ENCODE measurements around the gene CALHM4. TPM values are rescaled to one million over a fixed set of nuclear protein-coding genes. Genes with fewer than 3 reads are reported as not detected.

The CALHM4 gene
- total and polyA plus RNA-seq, 3 donors from 2014 or later: 0.25 to 1.2 TPM; not detected in 1

DNA sequence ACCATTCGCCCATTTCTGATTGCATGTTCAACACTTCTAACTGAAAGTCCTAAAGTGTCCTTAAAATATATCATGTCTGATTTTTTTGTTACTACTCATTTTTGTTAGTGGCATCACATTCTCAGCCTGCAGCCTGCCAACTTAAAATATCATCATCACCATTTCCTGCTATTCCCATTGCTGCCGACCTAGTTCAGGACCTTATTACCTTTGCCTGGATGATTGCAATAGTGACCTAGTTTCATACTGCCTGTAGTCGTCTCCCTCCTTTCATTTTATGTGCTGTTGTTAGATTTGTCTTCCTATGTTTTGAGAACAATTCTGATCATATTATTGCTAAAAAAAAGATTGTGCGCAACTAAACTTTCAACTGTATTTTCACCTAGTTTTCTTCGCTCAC, 23.9 kb downstream of the CALHM4 start:
- no peak for TF ChIP-seq CTCF (IDR thresholded peaks at IDR 0.05)
- no peak for TF ChIP-seq POLR2A (IDR thresholded peaks at IDR 0.05)
- intact Hi-C loops (cut with DNase I; ENCODE audit: low total_unique reads): no loop called here
- no peaks in the 10 kb centered on the region for H3K36me3 ChIP-seq (ENCODE audit: low read depth, missing control alignments)
- H3K27ac ChIP-seq: no peak overlapping the region
- H3K9me3 ChIP-seq: no peaks in the 10 kb centered on the region
- DNase-seq: no peak
- H3K4me1 ChIP-seq: peaks cover 4% of the 10 kb centered on the region
- no peaks in the 10 kb centered on the region for H3K27me3 ChIP-seq
- 74 to 85% methylated on average over 5 of the region's 5 CpGs for WGBS, 2 donors
- H3K4me3 ChIP-seq: no peak overlapping the region

DNA sequence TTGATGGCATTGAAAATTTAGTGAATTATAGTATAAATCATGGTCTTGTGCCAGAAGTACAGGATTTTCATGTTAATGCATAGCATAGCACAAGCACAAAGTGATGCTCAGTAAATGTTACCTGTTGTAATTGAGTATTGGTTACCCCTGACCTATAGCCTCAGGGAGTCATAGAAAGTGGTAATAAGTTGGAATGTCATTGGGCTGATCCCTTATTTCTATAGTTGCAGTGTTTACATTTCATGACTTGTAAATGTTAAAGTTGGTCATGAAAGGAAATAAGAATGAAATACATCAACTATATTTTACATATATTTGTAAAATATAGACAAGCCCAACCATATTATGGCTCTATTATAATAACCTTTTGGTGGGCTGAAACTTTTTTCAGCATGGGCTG, 24.8 kb downstream of the CALHM4 start:
- H3K36me3 ChIP-seq (ENCODE audit: low read depth, missing control alignments): no peaks in the 10 kb centered on the region
- no peaks in the 10 kb centered on the region for H3K4me1 ChIP-seq
- no peak for DNase-seq
- TF ChIP-seq POLR2A (IDR thresholded peaks at IDR 0.05): no peak
- H3K9me3 ChIP-seq: no peaks in the 10 kb centered on the region
- no peaks in the 10 kb centered on the region for H3K27me3 ChIP-seq
- H3K27ac ChIP-seq: no peak overlapping the region
- no peak overlapping the region for H3K4me3 ChIP-seq
- intact Hi-C loops (cut with DNase I; ENCODE audit: low total_unique reads): no loop called here

- DNase-seq: no peak
- Histone ChIP-seq H3K9me3 (no peaks in the 10 kb centered on the region), H3K4me3 (no peak overlapping the region), H3K36me3 (ENCODE audit: low read depth, missing control alignments) (no peaks in the 10 kb centered on the region), H3K27me3 (no peaks in the 10 kb centered on the region), H3K4me1 (no peaks in the 10 kb centered on the region), H3K27ac (no peak overlapping the region)
- TF ChIP-seq POLR2A (IDR thresholded peaks at IDR 0.05): no peak
- no peak for TF ChIP-seq CTCF (IDR thresholded peaks at IDR 0.05)
- WGBS, 2 donors: 100% methylated on average over 1 of the region's 1 CpG
- intact Hi-C loops (cut with DNase I; ENCODE audit: low total_unique reads): no loop called here
Measured at GRCh38 chr6:116579143-116579542, 25.6 kb downstream of the CALHM4 start.

GRCh38 chr6:116580198-116580597, 26.6 kb downstream of the CALHM4 start:
- Histone ChIP-seq H3K4me1 (no peaks in the 10 kb centered on the region), H3K27me3 (no peaks in the 10 kb centered on the region), H3K36me3 (ENCODE audit: low read depth, missing control alignments) (no peaks in the 10 kb centered on the region), H3K9me3 (no peaks in the 10 kb centered on the region), H3K27ac (no peak overlapping the region), H3K4me3 (no peak overlapping the region)
- no peak for TF ChIP-seq CTCF (IDR thresholded peaks at IDR 0.05)
- no peak for TF ChIP-seq POLR2A (IDR thresholded peaks at IDR 0.05)
- intact Hi-C loops (cut with DNase I; ENCODE audit: low total_unique reads): no loop called here
- DNase-seq: no peak
- 71 to 91% methylated on average over 2 of the region's 2 CpGs for WGBS, 2 donors

GRCh38 chr6:116586276-116586675, 32.7 kb downstream of the CALHM4 start:
- DNase-seq: no peak
- Histone ChIP-seq H3K27me3 (no peaks in the 10 kb centered on the region), H3K4me1 (no peaks in the 10 kb centered on the region), H3K9me3 (no peaks in the 10 kb centered on the region), H3K36me3 (ENCODE audit: low read depth, missing control alignments) (no peaks in the 10 kb centered on the region), H3K4me3 (no peak overlapping the region), H3K27ac (no peak overlapping the region)
- no peak for TF ChIP-seq CTCF (IDR thresholded peaks at IDR 0.05)
- TF ChIP-seq POLR2A (IDR thresholded peaks at IDR 0.05): no peak
- intact Hi-C loops (cut with DNase I; ENCODE audit: low total_unique reads): no loop called here
